HepG2 (cell line): Measurements from ENCODE around the gene IFITM5. TPM values are rescaled to one million over a fixed set of nuclear protein-coding genes. Genes with fewer than 3 reads are reported as not detected.

Experiments used
- CEBPB ChIP-seq: IDR thresholded peaks from 2 replicates; pipeline ENCODE4 v1.6.1; 2011; ENCODE audit warnings: low read depth, low read length, improper control_type of control experiment, borderline replicate concordance
- CTCF ChIP-seq: sonication (generic); formaldehyde crosslinking; IDR thresholded peaks from 2 replicates; pipeline ENCODE4 v1.5.0; 2020; ENCODE audit warnings: mild to moderate bottlenecking, missing genetic modification reagents, moderate library complexity
- ELF3 ChIP-seq: IDR thresholded peaks from 2 replicates; pipeline ENCODE4 v1.6.1; 2016; ENCODE audit warnings: missing genetic modification reagents, missing compliant biosample characterization
- HOXA5 ChIP-seq: sonication (generic); formaldehyde crosslinking; IDR thresholded peaks from 2 replicates; pipeline ENCODE4 v1.4.0; 2020; ENCODE audit warnings: missing genetic modification reagents
- KDM6A ChIP-seq: IDR thresholded peaks from 2 replicates; pipeline ENCODE4 v1.6.1; 2016; ENCODE audit warnings: low read depth
- PRDM10 ChIP-seq: sonication (generic); formaldehyde crosslinking; IDR thresholded peaks from 2 replicates; pipeline ENCODE4 v1.4.0; 2020; ENCODE audit warnings: low read depth, missing genetic modification reagents
- RAD21 ChIP-seq: fragments of 450-650 bp; formaldehyde crosslinking; IDR thresholded peaks from 2 replicates; pipeline ENCODE4 v1.5.0; 2020; ENCODE audit warnings: mild to moderate bottlenecking
- RELA ChIP-seq: sonication (generic); formaldehyde crosslinking; IDR thresholded peaks from 2 replicates; pipeline ENCODE4 v1.4.0; 2020; ENCODE audit warnings: missing genetic modification reagents
- SMARCE1 ChIP-seq: fragments of 450-650 bp; IDR thresholded peaks from 2 replicates; pipeline ENCODE4 v1.6.1; 2017; ENCODE audit warnings: borderline replicate concordance
- SMC3 ChIP-seq: IDR thresholded peaks from 2 replicates; pipeline ENCODE4 v1.6.1; 2011; ENCODE audit warnings: low read length, improper control_type of control experiment
- SNAPC2 ChIP-seq: sonication (generic); formaldehyde crosslinking; IDR thresholded peaks from 2 replicates; pipeline ENCODE4 v1.8.1; 2022; ENCODE audit warnings: mild to moderate bottlenecking, missing genetic modification reagents
- SOX13 ChIP-seq, 3 experiments: fragments of 450-650 bp in 1 of 3; sonication (generic) in 1 of 3; formaldehyde crosslinking in 1 of 3; IDR thresholded peaks in 2 of 3; conservative IDR thresholded peaks in 1 of 3; 2 replicates each; pipeline versions ENCODE4 v1.5.0 to v1.6.1; 2016 to 2020; ENCODE audit warnings: antibody characterized with exemption in 1 of 3, mild to moderate bottlenecking in 1 of 3, missing compliant biosample characterization in 1 of 3, missing genetic modification reagents in 1 of 3, moderate library complexity in 1 of 3
- STAG1 ChIP-seq: sonication (generic); formaldehyde crosslinking; IDR thresholded peaks from 2 replicates; pipeline ENCODE4 v1.4.0; 2020; ENCODE audit warnings: missing genetic modification reagents
- TAF1 ChIP-seq: sonication (generic); formaldehyde crosslinking; IDR thresholded peaks from 2 replicates; pipeline ENCODE4 v1.4.0; 2020; ENCODE audit warnings: missing genetic modification reagents
- TEF ChIP-seq: sonication (generic); formaldehyde crosslinking; IDR thresholded peaks from 2 replicates; pipeline ENCODE4 v1.5.0; 2020; ENCODE audit warnings: missing genetic modification reagents
- XBP1 ChIP-seq: sonication (generic); formaldehyde crosslinking; IDR thresholded peaks from 2 replicates; pipeline ENCODE4 v1.5.0; 2020; ENCODE audit warnings: missing genetic modification reagents
- ZBTB7A ChIP-seq: sonication (generic); formaldehyde crosslinking; IDR thresholded peaks from 2 replicates; pipeline ENCODE4 v1.8.0; 2022; ENCODE audit warnings: mild to moderate bottlenecking, missing genetic modification reagents
- ZFP36L2 ChIP-seq: sonication (generic); formaldehyde crosslinking; IDR thresholded peaks from 2 replicates; pipeline ENCODE4 v1.4.0; 2020; ENCODE audit warnings: missing genetic modification reagents
- ZNF362 ChIP-seq: sonication (generic); formaldehyde crosslinking; IDR thresholded peaks from 2 replicates; pipeline ENCODE4 v1.4.0; 2020; ENCODE audit warnings: missing genetic modification reagents, mild to moderate bottlenecking, borderline replicate concordance
- ZNF446 ChIP-seq: sonication (generic); formaldehyde crosslinking; IDR thresholded peaks from 2 replicates; pipeline ENCODE4 v1.5.0; 2020; ENCODE audit warnings: mild to moderate bottlenecking, missing genetic modification reagents
- ZNF510 ChIP-seq: sonication (generic); formaldehyde crosslinking; IDR thresholded peaks from 2 replicates; pipeline ENCODE4 v1.4.0; 2020; ENCODE audit warnings: low read depth, mild to moderate bottlenecking, missing genetic modification reagents
- ZNF589 ChIP-seq: sonication (generic); formaldehyde crosslinking; conservative IDR thresholded peaks from 2 replicates; pipeline ENCODE4 v1.8.0; 2022; ENCODE audit warnings: mild to moderate bottlenecking, moderate library complexity, missing genetic modification reagents
- polyA plus RNA-seq, 8 experiments: library from polyadenylated mRNA; depleted of rRNA in 3 of 8; stranded (reverse) in 7 of 8; unstranded in 1 of 8; fragments of >200 nt; fragmentation: Illumina TruSeq in 4 of 8; extraction: Trizol in 4 of 8; gene quantifications; 2 replicates each; pipeline versions ENCODE4 v1.2.1 to v1.2.3, GENCODE V29; 2011 to 2016; ENCODE audit warnings: low read depth in 4 of 8, missing spikeins in 1 of 8, mixed read lengths in 1 of 8; ENCODE audit not compliant: insufficient read depth in 1 of 8
- total RNA-seq, 5 experiments: library from RNA; depleted of rRNA; stranded (reverse); fragments of >200 nt; fragmentation: Illumina TruSeq; extraction: Trizol; gene quantifications; 2 replicates each; pipeline ENCODE4 v1.2.3, GENCODE V29; 2016; ENCODE audit warnings: low read depth in 1 of 5

IFITM5 gene
- total and polyA plus RNA-seq, 2 of the 13 experiments (the other 11 are each of a cell fraction or from before 2014, with no cell fraction given) = not detected

- TF ChIP-seq PRDM10 (CRISPR knock-in tag) (0 out of 2 replicates have a peak, but pooled peaks have one; percentile 25), ZNF589 (no peak), ELF3 (CRISPR knock-in tag) (0 out of 2 replicates have a peak, but pooled peaks have one; percentile 11), TEF (peak; percentile 75; the same call in 1 of the 2 replicates), ZNF446 (CRISPR knock-in tag) (no peak), ZFP36L2 (CRISPR knock-in tag) (no peak), ZBTB7A (CRISPR knock-in tag) (peak; percentile 32; the same call in 1 of the 2 replicates), SMC3 (peak; percentile 85; the same call in 1 of the 2 replicates), ZNF362 (CRISPR knock-in tag) (peak; percentile 51; the same call in 1 of the 2 replicates), HOXA5 (no peak), SOX13 (IDR thresholded peaks at IDR 0.05) (no peak), SOX13 (CRISPR knock-in tag; conservative IDR thresholded peaks at IDR 0.05 in 1 of 2, IDR thresholded peaks at IDR 0.05 in 1 of 2) (peak in 1 of 2 experiments; percentile 46; a peak in 1 of 4 replicates), TAF1 (CRISPR knock-in tag) (0 out of 2 replicates have a peak, but pooled peaks have one; percentile 1), ZNF510 (no peak), CEBPB (no peak), RAD21 (peak; percentile 13; the same call in 1 of the 2 replicates), RELA (CRISPR knock-in tag) (no peak), KDM6A (CRISPR knock-in tag) (no peak), SNAPC2 (no peak), STAG1 (CRISPR knock-in tag) (peak; percentile 73), XBP1 (no peak), CTCF (peak; percentile 73), SMARCE1 (no peak)
Observed at GRCh38 chr11:304915-305843, 5.9 kb upstream of the IFITM5 start (continued).
